Ramos (cell line): ENCODE results near the gene RAI14.

ENCODE experiments used
- in situ Hi-C: fragments of 300-500 bp; cut with MboI; formaldehyde crosslinking; loops from one replicate; pipeline ENCODE4 v1.14.3; 2022; ENCODE audit warnings: low sequenced_read_pairs; ENCODE audit not compliant: unreplicated experiment

The RAI14 gene

GRCh38 chr5:34674187-34674586, 18.1 kb downstream of the RAI14 start:
- in situ Hi-C loops: no loop called here

GRCh38 chr5:34675857-34676256, 19.7 kb downstream of the RAI14 start:
- in situ Hi-C loops: no loop called here

- in situ Hi-C loops: no loop called here
Measured at GRCh38 chr5:34676416-34676815, 20.3 kb downstream of the RAI14 start.

DNA sequence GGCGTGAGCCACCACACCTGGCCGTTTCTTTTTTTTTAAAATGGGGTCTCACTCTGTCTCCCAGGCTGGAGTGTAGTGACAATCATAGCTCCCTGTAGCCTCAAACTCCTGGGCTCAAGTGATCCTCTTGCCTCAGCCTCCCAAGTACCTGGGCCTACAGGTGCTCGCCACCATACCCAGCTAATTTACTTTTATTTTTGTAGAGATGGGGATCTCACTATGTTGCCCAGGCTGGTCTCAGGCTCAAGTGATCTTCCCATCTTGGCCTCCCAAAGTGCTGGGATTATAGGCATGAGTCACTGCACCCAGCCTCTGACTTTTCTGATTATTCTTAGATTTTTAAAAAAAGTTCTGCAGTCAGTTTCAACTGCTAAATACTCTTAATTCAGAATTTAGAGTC, 21.3 kb downstream of the RAI14 start:
- in situ Hi-C loops: no loop called here

DNA sequence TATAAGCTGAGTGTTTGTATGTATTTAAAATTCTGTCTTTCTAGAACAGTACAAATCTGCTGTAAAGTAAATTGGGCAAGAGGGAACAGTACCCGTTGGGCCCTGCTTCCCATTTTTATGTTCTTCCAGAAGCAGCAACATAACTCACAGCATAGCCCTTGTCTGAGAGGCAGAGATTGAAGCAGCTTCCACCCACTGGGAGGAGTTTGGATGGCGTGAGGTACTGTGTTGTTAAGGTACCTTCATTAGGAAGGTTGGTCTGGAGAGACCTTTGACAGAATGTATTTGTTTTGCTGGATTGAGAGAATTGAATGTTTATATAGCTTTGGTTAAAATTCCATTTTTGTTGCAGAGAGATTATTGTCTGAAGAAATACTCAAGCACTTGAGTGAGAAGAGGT, 24.8 kb downstream of the RAI14 start:
- in situ Hi-C loops: no loop called here

DNA sequence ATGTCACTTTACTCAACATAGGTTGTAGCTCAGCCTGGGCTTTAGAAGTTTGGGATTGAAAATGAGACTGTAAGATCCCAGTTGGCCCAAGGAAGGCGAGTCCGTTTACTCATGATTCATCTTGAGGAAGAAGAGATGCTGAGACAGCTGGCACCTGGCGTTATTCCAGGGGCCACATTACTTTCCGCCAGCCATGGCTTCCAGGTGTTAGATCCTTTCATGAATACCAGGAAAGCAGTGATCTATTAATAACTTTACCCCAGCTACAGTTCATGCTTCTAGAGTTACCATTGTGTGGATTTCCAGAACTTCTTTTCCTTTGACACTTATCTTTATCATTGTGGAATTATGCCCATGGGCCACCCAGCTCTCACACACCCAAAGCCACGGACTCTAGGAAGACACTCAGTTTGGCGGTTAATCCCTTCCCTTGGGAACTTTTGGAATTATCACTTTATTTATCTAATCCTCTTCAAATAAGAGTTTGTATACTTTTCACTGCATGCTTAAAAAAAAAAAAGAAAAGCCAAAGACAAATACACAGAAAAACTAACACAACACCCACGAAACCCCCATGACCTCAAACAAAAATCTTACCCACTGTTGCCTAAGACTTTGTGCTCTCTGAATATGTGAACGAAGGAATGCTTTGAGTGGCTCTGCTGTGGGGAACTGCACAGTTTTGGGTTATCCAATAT, 26.9 kb downstream of the RAI14 start:
- in situ Hi-C loops: no loop called here

GRCh38 chr5:34684281-34684979, 28.3 kb downstream of the RAI14 start:
- in situ Hi-C loops: no loop called here

DNA sequence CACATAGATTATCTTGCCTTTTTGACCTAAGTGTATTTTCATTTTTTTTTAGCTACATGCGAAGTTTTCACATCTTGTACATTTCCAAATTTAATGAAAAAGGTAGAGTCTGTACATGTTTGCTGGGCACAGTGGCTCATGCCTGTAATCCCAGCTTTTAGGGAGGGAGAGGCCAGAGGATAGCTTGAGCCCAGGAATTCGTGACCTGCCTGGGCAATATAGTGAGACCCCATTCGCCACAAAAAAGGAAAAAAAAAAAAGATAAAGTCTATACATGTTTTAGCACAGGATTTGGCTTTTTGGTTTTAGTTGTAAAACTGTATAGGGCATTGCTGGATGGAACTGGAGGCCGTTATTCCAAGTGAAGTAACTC, 28.8 kb downstream of the RAI14 start:
- in situ Hi-C loops: no loop called here

- in situ Hi-C loops: no loop called here
Measured at GRCh38 chr5:34685485-34686165, 29.5 kb downstream of the RAI14 start.

- in situ Hi-C loops: no loop called here
Measured at GRCh38 chr5:34686762-34687268, 30.7 kb downstream of the RAI14 start.

GRCh38 chr5:34687269-34688011, 31.3 kb downstream of the RAI14 start:
- in situ Hi-C loops: no loop called here

DNA sequence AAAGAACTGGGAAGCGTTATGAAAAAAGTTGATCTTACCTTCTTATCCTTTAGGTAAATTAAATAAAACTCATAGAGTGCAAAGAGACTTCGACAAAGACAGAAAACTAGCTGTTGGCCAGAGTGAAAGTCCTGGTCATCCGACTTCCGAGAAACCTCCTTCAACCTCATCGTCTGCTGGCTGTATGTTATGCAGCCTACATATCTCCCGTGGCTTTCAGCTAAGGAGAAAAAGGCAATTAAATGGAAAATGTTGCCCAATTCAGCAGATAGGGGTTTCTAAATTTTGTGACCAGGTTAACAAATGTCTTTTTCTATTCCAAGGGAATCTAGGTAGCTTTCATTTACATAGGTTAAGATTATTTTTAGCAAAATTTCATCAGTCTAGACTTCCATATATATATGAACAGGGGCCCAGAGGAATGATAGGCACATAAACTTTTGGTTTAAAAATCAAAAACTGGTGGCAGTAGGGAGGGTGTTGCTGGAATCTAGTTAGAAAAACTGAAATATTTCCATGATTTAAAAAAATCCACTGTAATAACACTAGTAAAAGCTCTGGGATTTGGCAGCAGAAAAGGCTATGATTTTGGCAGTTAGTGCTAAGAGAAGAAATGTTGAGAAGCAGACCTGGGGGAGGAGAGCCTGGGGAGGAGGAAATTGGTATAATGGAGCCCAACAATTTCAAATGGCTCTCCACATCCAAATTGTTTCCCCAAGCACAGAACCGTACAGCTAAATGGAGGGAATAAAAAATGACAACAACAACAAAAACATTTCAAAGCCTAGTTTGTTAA, 32.1 kb downstream of the RAI14 start:
- in situ Hi-C loops: no loop called here

DNA sequence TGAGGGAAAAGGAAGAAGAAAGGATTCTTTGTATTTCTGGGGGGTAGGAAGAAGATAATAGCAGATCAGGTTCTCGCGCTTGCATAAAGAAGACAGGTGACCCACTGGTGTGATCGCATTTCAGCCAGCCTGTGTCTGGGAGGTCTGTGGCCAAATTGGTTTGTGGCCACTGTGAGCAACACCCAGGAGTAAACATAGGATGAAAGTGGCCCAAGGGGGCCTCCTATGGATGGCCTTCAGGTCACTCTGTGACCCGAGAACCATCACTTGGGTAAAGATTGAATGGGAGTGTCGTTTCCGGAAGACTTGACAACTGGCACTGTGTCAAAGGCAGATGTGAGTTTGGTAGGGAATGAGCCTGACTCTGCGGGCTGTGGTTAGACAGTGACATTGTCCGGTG, 34.2 kb downstream of the RAI14 start:
- in situ Hi-C loops: no loop called here

DNA sequence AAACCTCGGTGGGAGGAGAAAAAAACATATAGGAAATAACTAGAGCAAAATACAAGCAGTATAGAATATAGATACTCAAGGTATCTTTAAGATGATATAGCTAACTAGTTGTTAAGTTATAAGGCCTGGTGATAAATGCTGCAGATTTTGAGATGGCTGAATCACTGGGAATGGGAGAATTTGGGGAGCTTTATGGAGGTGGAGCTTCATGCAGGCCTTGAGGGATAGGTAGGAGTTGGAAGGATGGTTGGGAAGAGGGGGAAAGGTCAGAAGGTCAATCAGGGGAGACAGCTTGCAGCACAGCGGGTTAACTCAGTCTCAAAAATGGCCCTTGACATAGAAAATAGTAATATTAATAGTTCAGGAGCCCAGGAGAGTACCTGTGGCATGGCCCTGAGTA, 34.8 kb downstream of the RAI14 start:
- in situ Hi-C loops: no loop called here

GRCh38 chr5:34691326-34691725, 35.2 kb downstream of the RAI14 start:
- in situ Hi-C loops: no loop called here

DNA sequence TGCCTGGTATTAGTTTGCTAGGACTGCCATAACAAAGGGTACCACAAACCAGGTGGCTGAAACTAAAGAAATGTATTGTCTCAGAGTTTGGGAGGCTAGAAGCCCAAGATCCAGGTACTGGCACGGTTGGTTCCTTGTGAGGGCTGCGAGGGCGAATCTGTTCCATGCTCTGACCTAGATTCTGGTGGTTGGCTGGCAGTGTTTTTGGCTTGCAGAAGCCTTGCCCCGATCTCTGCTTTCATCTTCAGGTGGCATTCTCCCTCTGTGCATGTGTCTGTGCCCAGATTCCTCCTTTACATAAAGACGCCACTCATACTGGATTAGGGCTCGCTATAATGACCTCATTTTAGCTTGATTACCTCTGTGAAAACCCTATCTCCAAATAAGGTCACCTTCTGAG, 36.7 kb downstream of the RAI14 start:
- in situ Hi-C loops: no loop called here

DNA sequence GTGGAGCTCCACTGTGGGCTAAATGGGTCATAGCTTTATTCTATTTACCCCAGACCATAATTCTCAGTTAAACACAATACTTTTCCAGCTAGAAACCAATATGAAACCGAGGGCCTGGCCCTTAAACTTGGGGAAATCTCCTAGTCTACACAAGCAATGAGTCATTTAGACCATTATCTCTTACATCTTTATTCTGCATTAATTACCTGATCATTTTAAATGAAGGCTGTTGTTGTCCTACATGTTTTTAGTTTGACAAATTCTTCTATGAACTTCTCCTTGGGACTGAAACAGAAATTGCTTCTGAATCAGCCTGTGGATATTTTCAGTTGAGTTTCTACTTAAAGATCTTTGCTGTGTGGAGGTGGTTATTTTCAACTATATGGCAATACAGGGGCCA, 37.9 kb downstream of the RAI14 start:
- in situ Hi-C loops: no loop called here

DNA sequence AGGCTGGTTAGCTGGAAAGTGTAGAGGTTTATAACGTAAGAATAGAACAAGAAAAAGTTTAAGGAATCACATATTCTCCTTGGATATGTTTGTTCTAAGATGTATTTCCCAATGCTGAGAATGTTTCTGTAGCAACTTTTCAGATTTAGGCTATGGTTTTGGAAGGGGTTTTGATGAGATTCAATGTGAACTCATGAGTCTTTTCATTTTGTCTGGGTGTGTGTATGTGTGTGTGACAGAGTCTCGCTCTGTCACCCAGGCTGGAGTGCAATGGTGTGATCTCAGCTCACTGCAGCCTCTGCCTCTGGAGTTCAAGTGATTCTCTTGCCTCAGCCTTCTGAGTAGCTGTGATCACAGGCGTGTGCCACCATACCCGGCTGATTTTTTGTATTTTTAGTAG, 38.6 kb downstream of the RAI14 start:
- in situ Hi-C loops: no loop called here

GRCh38 chr5:34695275-34696027, 39.3 kb downstream of the RAI14 start:
- in situ Hi-C loops: no loop called here
